ENCODE data around the gene GRPEL2.

Gene GRPEL2

DNA sequence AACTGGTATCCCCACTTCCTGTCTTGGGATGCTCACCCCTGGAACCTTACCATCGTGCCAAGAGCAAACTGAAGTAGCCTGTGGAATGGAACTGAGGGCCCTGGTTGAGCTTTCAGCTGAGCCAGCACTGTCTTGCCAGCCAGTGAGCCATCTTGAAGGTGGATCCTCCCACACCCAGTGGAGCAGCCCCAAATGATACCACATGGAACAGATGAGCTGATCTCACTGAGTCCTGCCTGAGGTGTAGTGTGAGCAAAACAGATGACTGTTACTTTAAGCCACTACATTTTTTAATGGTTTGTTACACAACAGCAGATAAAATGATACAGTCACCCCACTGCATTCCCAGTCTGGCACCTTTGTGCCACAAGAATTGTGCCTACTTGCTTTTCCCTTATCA lies 10.4 kb downstream of the GRPEL2 start:
- DNase-seq (ENCODE audit: extremely low read depth in 1 of 2, low read depth in 1 of 2) = peak in 1 of 2 donors; percentile 40

DNA sequence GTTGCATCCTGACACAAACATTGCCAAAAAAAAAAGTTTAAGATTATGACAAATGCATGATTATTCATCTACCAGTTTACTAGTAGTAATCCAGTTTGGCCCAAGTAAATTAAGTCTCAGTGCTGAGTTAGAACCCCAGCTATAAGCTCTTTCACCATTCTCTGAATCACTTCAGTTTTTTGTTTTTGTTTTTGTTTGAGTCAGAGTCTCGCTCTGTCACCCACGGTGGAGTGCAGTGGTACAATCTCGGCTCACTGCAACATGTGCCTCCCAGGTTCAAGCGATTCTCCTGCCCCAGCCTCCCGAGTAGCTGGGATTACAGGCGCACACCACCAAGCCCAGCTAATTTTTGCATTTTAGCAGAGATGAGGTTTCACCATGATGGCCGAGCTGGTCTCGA lies 11.1 kb downstream of the GRPEL2 start:
- DNase-seq (ENCODE audit: extremely low read depth in 1 of 2, low read depth in 1 of 2) = no peak

DNA sequence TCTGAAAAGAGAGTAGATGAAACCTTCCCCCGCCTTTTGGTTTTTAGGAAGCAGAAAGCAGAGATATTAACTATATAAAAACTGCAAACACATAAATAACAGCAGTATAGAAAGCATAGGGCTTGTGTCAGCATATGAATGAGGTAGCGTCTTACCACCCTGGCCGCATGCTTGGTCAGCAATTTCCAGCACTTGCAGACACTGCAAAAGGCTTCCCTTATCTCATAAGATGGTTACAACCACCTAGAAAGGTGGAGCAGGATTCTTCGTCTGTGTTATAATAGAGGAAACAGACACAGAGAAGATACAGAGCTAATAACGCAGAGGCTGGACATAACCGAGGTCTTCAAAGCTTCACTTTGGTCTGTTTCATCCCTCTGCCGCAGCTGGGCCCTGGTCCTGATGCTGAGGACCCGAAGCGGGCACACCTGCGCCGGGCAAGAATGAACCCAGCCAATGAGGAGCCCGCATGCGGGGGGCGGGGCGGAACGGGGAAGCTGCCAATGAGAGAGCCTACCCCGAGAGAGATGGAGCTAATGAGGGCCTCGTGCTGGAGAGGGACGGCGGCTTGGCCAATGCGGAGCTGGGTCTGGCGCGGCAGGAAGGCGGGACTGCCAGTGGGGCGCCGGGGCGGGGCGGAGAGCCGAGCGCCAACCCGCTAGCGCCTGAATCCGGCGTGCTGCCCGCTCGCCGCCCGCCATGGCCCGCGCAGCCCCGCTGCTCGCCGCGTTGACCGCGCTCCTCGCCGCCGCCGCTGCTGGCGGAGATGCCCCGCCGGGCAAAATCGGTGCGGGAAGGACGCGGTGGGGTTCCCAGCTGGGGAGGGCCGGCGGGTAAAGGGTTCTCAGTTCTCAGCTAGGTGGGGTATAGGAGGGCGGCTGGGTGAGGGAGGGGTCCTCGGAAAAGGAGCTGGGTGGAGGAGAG lies 12.3 kb downstream of the GRPEL2 start, which contains the start of gene PCYOX1L:
Gene PCYOX1L, plus strand, starts transcription at position 677 of the 924 bp plus-strand sequence. Its CDS starts 23 bp downstream, at position 700.
- peak; percentile 83 to 97 for DNase-seq (ENCODE audit: extremely low read depth in 1 of 2, low read depth in 1 of 2)

DNA sequence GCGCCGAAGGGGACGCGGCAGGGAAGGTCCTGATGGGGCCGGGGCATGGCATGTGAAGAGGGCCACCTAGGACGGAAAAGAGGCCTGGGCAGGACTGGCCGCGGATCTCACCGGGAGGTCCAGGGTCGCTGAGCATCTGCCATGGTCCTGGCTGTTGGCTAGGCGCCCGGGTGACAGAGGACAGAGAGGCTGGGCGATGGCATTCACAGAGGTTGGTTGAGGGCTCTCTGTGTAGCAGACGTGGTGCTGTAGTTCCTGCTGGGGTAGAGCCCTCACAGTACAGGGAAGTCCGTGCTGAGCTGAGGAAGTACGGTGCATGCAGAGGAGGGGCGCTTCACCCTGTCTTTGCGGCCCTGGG lies 13.0 kb downstream of the GRPEL2 start:
- no peak for DNase-seq (ENCODE audit: extremely low read depth in 1 of 2, low read depth in 1 of 2)

DNA sequence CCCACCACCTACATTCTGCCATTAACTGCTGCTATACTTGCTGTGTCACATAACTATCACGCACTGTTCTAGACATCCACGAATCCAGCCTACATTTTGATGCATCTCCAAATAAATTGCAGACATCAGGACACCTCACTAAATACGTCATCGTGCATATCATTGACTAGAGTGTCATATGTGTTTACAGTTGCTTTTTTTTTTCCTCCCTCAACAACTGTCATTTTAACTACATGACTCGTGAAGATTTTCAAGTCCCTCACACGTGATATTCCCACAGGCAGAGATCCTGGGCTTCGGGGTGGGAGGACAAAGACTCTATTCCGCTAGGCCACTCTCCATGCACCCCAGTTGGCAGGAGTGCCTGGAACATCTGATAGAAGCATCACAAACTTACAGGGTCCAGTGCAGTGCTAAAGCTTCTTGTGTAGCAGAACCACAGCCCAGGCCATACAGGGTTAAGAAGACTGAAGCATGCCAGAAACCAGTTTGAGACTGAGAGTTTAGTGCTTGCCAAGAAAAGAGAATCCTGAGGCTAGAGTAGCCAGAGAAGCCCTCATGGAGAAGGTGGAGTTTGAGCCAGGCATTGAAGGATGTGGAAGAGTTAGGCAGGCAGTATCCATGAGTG lies 13.7 kb downstream of the GRPEL2 start:
- no peak for DNase-seq (ENCODE audit: extremely low read depth in 1 of 2, low read depth in 1 of 2)

DNA sequence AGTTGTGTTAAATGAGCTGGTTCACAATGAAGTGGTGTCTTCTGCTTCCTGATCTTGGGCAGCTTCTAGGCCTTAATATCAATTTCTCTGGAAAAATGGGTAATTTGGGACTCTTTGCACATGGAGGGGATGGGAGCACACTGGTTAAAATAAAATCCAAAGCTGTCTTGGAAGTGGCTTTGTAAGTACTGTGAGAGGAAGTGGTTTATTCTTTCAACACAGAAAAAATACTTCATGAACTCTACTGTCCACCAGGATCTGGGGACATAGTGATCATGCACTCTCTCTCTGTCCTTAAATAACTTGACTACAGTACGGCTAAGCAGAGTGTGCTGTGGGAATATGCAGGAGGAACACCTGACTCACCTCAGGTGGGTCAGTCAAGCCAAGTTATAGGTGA lies 15.0 kb downstream of the GRPEL2 start:
- no peak for DNase-seq (ENCODE audit: extremely low read depth in 1 of 2, low read depth in 1 of 2)

DNA sequence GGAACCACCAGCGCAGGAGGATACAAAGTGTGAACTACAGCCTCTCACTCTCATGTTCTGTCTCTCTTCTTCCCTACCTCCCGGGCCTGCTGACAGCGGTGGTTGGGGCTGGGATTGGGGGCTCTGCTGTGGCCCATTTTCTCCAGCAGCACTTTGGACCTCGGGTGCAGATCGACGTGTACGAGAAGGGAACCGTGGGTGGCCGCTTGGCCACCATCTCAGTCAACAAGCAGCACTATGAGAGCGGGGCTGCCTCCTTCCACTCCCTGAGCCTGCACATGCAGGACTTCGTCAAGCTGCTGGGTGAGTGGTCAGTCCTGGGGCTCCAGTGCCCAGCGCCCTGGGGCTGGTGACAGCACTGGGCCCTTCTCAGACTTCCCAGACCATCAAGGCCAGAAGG lies 17.2 kb downstream of the GRPEL2 start:
- DNase-seq (ENCODE audit: extremely low read depth in 1 of 2, low read depth in 1 of 2) = no peak

DNA sequence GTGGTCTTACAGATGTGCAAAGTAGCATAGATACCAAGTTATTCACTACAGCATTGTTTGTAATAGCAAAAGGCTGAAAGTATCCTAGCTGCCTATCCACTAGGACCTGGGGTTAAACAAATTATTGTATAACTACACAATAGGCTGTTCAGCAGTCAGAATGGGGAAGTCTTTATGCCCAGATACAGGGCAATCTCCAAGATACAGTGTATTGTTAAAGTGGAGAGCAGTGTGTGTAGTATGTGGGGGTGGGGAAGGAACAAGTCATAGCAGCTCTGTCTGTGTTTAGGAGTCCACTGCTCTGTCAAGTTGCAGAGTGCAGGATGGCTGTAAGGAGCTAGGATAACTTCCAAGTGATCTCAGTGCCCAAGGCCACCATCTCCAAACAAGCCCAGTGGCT lies 18.1 kb downstream of the GRPEL2 start:
- no peak for DNase-seq (ENCODE audit: extremely low read depth in 1 of 2, low read depth in 1 of 2)

DNA sequence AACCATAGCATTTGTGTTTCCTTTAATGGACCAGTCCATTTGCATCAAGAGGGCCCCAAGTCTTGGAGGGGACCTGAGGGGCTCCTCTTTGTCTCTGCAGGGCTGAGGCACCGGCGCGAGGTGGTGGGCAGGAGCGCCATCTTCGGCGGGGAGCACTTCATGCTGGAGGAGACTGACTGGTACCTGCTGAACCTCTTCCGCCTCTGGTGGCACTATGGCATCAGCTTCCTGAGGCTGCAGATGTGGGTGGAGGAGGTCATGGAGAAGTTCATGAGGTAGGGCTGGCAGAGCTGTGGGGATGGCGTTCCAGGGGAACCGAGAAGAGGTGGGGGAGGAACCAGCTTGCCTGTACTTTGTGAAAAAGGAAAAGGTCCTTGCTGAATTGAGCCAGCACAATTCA lies 18.6 kb downstream of the GRPEL2 start:
- DNase-seq (ENCODE audit: extremely low read depth in 1 of 2, low read depth in 1 of 2) = no peak

DNA sequence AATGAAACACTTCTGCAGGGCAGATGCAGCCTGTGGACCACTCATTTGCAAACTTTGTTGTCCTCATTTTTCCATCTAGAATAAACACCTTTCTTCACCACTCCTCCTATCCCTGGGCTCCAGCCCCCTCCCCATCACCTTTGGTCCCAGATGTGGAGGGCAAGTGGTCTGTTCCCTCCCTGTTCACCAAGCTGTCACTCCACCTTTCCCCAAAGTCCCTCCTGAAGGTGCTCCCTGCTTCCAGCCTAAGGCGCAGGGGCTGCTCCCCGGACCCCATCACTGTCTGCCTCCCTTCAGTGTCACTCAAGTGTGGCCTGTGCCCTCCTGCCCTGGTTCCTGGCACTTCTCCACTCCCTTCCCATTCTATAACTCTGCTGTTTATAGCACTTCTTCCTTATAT lies 19.4 kb downstream of the GRPEL2 start:
- no peak for DNase-seq (ENCODE audit: extremely low read depth in 1 of 2, low read depth in 1 of 2)

DNA sequence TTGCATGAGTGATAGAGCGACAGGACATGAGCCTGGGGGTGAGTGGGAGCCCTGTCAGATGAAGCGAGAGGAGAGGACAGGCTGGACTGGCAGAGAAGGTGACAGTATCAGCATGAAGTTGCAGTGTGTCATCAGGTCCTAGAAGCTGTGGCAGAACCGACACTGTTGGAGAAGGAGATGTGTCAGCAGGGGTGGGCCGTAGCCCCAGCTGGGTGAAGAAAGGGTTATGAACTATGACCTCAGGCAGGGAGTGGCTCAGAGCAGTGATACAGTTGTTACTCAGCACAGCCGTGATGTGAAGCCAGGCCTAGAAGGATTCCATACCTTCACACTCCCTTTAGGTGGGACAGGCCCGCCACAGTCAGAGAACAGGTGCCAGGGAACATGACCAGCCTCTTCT lies 20.1 kb downstream of the GRPEL2 start:
- DNase-seq (ENCODE audit: extremely low read depth in 1 of 2, low read depth in 1 of 2) = no peak

DNA sequence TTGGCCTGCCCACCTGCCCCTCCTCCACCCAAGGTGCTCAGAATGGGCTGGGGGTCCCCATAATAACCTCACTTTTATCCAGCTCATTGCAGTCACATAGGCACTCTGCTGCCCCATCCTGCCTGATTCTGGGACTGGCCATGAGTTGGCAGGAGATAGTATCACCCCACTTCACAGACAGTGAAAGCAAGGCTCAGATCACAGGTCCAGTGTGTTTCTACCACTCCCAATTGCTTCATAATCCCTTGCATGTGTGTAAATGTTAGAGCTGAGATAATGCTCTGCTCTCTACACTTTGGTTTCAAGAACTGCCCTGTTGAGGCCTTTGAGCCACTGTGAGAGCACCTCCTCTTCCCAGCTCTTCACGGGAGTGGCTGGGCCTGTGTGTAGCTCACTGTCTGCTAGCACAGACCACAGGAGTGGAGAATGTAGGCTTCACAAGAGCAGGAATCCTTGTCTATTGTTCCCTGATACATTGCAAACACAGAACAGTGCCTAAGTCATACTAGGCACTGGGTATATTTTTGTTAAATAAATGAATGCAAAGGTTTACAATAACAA lies 20.9 kb downstream of the GRPEL2 start:
- no peak for DNase-seq (ENCODE audit: extremely low read depth in 1 of 2, low read depth in 1 of 2)

DNA sequence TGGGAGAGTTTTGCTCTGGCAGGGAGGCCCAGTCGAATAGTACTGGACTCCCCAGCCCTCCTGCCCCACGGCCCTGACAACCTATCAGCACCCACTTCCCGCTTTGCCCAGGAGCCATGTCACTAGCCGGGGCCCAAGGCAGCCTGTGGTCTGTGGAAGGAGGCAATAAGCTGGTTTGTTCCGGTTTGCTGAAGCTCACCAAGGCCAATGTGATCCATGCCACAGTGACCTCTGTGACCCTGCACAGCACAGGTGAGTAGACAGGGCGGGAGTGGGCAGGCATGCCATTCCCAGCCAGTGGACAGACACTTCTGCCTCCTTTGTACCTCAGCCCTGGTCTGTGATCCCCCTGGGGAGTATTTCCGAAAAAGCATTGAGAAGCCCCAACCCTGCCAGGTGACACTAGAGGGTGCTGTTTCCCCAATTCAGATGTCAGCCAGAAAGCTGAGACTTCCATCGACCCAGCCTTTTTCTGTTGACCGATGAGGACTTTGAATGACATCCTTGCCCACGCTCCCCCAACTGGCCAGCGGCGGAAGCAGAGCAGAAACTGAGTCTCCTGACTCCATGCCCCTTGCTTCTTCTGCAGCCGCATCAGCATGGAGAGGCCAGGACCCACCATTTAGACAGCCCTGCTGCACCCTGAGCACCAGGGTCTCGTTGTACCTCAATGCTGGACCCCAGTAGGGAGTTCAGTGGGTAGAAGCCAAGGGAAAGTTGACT lies 22.1 kb downstream of the GRPEL2 start:
- DNase-seq (ENCODE audit: extremely low read depth in 1 of 2, low read depth in 1 of 2) = peak in 1 of 2 donors; percentile 23

DNA sequence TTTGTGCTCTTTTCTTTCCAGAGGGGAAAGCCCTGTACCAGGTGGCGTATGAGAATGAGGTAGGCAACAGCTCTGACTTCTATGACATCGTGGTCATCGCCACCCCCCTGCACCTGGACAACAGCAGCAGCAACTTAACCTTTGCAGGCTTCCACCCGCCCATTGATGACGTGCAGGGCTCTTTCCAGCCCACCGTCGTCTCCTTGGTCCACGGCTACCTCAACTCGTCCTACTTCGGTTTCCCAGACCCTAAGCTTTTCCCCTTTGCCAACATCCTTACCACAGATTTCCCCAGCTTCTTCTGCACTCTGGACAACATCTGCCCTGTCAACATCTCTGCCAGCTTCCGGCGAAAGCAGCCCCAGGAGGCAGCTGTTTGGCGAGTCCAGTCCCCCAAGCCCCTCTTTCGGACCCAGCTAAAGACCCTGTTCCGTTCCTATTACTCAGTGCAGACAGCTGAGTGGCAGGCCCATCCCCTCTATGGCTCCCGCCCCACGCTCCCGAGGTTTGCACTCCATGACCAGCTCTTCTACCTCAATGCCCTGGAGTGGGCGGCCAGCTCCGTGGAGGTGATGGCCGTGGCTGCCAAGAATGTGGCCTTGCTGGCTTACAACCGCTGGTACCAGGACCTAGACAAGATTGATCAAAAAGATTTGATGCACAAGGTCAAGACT lies 22.8 kb downstream of the GRPEL2 start:
- DNase-seq (ENCODE audit: extremely low read depth in 1 of 2, low read depth in 1 of 2) = no peak

DNA sequence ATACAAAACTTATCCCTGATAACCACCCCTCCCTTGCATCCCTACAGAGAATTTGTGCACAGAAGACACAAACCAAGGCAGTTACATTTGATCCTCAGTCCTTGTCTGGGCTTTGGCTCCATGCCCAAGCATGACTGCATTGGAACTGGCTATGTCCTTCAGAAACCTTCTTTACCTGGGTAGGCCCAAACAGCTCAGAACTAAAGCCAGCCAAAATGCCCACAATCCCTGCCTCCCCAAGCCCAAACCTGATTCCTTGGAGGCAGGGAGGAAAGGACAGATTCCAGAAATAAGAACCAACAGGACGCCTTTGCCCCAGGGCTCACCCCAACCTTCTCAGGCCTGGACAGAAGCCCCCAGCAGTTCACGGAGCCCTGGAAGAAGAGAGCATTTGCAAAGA lies 25.6 kb downstream of the GRPEL2 start:
- DNase-seq (ENCODE audit: extremely low read depth in 1 of 2, low read depth in 1 of 2) = no peak

DNA sequence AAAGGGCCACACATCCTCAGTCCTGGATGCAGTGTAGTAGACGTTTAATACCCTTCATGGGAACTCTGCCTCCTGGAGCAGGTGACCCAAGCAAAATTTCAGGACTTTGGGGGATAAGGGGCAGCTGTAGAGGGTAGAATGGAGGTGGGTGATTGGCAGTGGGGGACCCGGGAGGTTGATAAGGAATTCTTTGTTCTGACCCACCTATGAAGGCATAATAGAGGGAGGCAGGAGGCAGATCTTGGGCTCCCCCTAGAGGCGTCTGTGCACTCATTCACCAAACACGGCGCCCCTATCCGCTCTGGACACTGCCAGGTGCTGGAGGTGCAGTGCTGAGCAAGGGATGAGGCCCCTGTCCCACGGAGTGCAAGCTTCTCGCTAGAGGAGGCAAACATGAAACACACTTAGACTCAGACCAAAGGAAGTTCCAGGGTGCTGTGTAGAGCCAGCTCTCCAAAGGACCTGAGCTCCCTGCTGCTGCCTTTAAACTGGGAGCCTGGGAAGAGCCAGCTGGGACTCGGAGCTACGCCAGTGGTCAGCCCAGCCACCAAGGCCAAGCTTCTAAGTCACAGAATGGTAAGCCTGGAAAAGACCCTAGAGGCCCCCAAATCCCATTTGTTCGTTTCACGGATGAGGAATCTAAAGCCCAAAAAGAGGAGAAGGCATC lies 26.1 kb downstream of the GRPEL2 start:
- peak in 1 of 2 donors; percentile 28 for DNase-seq (ENCODE audit: extremely low read depth in 1 of 2, low read depth in 1 of 2)

DNA sequence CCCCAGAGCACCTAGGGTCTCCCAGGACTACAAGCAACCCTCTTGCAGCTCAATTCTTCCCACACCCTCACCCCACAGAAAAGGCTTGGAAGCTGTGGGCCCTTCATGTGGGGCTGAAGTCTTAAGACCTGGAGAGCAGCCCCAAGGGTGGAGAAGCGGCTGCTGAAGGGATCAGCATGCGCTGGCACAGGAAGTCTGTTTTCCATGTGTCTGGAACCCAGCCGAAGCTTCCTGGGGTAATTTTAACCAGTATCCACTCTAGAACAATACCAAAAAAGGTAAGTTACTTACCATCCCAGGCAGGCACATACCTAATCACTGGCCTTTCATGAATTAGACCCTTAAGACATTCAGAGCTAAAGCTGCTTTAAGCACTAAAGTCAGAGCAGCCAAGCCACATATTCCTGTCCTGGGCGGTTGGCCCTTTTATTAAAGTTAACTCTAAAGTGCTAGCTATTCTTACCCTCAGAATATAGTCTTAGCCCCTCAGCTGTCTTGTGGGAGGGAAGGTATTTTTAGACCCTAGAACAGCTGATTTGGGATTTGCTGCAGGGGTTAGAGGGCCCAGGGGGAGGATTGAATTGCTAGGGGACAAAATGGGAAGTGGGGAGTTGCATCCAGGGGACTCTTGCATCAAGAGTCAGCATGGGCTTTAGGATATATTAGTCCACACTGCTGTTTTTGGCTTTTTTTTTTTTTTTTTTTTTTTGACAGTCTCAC lies 26.9 kb downstream of the GRPEL2 start:
- no peak for DNase-seq (ENCODE audit: extremely low read depth in 1 of 2, low read depth in 1 of 2)

DNA sequence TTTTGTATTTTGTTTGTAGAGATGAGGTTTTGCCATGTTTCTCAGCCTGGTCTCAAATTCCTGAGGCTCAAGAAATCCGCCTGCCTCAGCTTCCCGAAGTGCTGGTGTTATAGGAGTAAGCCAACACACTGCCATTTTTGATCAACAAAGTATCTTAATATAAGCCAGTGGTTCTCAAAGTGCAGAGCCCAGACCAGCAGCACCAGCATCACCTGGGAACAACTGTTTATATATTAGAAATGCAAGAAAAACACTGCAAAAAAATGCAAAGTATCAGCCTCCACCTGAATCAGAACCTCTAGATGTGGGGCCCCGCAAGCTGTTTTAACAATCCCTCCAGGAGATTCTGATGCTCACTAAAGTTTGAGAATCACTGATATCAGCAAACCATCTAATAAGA lies 27.6 kb downstream of the GRPEL2 start:
- DNase-seq (ENCODE audit: extremely low read depth in 1 of 2, low read depth in 1 of 2) = no peak

DNA sequence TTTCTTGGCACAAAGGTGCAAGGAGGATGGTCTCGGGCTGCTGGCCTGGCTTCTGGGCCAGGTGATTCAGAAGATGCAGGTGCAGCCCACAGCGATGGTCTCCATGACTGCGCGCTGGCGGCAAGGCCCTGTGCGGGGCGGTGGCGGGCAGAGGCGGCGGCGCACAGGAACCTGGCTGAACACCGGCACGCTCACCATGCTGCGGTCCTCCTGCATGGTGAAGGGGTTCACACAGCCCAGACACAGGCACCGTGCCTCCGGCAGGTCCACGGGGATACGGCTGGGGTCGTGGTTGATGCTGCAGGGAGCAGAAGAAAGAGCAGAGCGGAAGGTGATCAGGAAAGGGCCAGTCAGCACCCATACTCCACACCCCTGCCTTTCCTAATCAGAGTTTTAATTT lies 29.0 kb downstream of the GRPEL2 start:
- no peak for DNase-seq (ENCODE audit: extremely low read depth in 1 of 2, low read depth in 1 of 2)

DNA sequence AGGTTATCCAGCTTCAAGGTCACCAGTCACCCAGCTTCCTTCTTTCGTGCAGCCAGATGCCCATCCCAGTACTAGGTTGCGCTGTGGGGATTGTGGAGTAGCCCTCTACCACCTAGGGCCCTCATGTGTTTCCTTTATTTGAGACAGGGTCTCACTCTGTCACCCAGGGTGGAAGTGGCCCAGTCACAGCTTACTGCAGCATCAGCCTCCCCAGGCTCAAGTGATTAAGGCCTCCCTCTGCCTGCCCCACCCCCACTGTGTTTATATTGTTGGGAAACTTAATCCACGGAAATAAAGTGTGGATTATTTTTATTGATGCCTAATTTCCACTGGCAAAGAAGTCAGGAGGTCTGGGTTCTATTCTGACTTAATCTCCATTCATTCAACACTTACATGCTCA lies 29.5 kb downstream of the GRPEL2 start:
- DNase-seq (ENCODE audit: extremely low read depth in 1 of 2, low read depth in 1 of 2) = no peak

Data from stimulated activated CD8-positive, alpha-beta memory T cell treated with anti-CD3 and anti-CD28 coated beads, Interleukin-7, amount 100 ng/mL, for 48 hours (primary cell).